HG02759 (cell line): ENCODE results near the gene LRPAP1.
"Not testable (repeated sequence)": the region's sequence is repeated elsewhere in the genome, so short reads cannot be mapped to it uniquely, and the experiment has no call there.

Experiments
- ATAC-seq: cut with Tn5 transposase; IDR thresholded peaks from one replicate; pipeline ENCODE4 v1.9.1; 2021; ENCODE audit warnings: mild to moderate bottlenecking, moderate library complexity; ENCODE audit not compliant: unreplicated experiment

LRPAP1 gene

GRCh38 chr4:3520276-3520675, 11.9 kb downstream of the LRPAP1 start:
- ATAC-seq: no peak

GRCh38 chr4:3519468-3520264, 12.6 kb downstream of the LRPAP1 start:
- no peak for ATAC-seq

DNA sequence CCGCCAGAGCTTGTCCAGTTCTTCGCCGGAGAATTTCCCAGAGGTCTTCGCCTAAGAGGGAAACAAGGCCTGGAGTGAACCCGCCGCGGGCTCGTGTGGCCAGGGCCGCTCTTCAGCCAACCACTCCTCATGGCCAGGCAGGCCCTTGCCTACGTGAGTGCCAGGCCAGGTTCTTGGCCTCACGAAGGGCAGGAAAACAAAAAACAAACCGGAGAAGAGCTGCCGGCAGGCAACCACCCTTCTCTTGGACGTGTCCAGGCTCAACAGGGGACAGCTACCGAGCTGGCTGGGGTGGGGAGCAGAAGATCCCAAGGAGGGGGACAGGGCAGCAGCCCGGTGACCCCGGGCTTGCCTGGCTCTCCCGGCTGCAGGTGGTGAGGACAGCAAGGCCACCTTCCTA, 13.3 kb downstream of the LRPAP1 start:
- no peak for ATAC-seq

DNA sequence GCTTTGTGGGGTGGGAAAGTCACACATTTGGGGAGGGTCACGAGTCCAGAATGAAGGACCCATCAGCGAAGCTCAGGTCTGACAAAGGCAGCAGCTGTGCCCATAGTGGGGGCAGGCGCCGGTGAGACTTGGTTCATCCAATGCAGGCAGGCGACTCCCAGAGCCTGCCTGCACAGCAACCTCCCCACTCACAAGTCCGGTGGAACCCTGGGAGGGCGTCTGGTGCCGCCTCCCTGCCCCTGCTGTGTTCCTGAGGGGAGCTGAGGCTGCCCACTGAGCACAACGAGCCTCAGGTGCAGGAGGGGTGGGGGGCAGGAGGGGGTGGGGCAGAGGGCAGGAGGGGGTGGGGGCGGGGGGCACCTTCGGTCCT, 13.7 kb downstream of the LRPAP1 start:
- ATAC-seq: no peak

- no peak for ATAC-seq
Observed at GRCh38 chr4:3517731-3518510, 14.3 kb downstream of the LRPAP1 start.

GRCh38 chr4:3516836-3517730, 15.1 kb downstream of the LRPAP1 start:
- no peak for ATAC-seq

DNA sequence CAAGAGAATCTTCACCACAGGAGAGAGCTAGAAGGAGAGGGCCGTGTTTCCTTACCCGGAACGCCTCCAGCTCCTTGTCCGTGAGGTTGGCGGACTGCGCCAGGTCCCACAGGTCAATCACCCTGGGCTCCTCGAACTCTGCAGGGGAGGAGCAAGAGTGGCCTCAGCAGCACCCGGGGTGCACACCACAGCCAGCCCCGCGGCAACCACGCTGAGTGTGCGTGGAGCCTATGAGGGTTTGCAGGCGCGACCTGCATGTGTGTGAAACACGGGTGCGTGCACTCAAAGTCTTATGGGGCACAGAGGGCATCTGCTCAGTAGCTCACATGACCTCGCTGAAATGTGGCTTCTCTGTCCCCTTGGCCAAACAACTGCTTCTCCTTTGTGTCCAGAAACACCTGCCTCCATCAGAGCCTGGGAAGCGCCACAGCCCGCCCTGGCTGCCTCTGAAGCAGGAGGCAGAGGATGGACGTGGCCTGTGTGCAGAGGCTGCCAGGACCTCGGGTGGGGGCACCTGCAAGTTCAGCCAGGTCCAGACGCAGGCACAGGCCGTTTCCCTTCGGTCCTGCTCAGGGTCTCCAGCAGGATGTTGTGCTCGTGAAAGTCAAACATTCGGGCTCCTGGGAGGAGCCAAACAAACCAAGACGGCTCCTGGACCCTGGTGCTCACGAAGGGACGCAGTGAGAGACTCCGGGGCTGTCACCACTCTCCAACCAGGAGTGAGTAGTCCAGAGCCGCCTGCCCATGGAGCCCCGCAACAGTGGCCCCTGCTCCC, 16.0 kb downstream of the LRPAP1 start:
- no peak for ATAC-seq

GRCh38 chr4:3515646-3516045, 16.6 kb downstream of the LRPAP1 start:
- no peak for ATAC-seq

- no peak for ATAC-seq
Observed at GRCh38 chr4:3514806-3515501, 17.3 kb downstream of the LRPAP1 start.

GRCh38 chr4:3514221-3514780, 17.9 kb downstream of the LRPAP1 start:
- no peak for ATAC-seq

GRCh38 chr4:3513807-3514206, 18.4 kb downstream of the LRPAP1 start:
- no peak for ATAC-seq

- ATAC-seq: no peak
Observed at GRCh38 chr4:3512719-3513118, 19.5 kb downstream of the LRPAP1 start.

- ATAC-seq: no peak
Observed at GRCh38 chr4:3512279-3512678, 19.9 kb downstream of the LRPAP1 start.

DNA sequence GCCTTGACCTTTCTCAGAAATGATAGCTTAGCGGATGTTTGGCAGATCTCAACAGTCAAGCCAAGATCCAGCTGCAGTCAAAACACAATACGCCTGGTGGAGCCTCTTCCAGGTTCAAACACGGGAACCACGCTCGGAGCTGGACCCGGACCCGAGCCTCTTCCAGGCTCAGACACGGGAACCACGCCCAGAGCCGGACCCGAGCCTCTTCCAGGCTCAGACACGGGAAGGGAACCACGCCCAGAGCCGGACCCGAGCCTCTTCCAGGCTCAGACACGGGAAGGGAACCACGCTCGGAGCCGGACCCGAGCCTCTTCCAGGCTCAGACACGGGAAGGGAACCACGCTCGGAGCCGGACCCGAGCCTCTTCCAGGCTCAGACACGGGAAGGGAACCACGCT, 20.6 kb downstream of the LRPAP1 start:
- ATAC-seq: not testable (repeated sequence)

GRCh38 chr4:3511187-3511586, 21.0 kb downstream of the LRPAP1 start:
- ATAC-seq: no peak

DNA sequence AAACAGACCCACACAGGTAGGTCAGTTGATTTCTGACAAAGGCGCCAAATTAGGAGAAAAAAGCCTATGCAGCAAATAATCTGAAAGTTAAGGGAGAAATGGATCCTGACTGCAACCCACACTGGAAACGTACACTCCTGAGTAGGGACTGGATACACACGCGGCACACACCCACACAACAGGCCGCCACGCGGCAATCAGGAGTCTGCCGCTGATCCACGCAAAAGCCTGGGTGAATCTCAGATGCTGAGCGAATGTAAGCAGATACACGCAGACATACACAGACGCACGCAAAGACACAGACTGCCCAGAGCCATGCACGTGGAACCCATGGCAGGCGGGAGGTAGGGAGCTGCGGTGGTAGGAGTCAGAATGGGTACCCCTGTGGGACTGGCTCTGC, 21.7 kb downstream of the LRPAP1 start:
- ATAC-seq: no peak

DNA sequence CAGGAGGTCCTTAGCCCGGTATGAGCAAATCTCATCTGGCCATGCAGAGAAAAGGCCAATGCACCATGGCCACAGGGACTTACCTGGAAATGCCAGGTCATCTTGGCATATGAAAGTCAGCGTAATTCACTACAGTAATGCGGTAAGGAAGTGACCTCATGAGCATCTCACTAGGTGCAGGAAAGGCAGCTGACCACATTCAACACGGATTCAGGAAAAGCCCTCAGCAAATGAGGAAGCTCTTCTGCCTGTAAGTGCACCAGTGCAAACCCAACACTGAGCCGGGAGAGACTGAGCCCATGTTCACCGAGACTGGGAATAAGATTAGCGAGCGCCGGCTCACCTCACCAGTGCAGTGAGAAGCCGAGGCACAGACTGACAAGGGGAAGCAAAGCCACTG, 23.7 kb downstream of the LRPAP1 start:
- no peak for ATAC-seq

DNA sequence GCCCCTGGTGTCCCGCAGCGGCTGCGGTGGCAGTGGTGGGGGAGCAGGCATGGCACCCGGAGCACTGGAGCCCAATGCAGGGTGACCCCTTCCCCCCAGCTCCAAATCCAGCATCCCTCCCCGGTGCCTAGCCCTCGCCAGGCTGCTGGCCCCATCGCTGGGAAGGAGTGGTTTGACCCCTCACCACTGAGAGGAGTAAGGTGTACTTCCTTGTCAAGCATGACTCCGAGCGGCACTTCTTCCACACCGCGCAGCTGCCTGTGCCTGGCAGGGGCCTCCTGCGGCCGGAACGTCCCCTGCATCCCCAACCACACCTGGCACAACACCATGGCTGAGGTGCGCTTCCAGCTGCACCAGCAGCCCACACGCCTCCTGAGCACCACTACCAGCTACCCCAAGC, 27.0 kb downstream of the LRPAP1 start:
- no peak for ATAC-seq
